Right renal cortex interstitium (tissue), 3 donors: Measurements from ENCODE around the gene ICA1. TPM values are rescaled to one million over a fixed set of nuclear protein-coding genes. Genes with fewer than 3 reads are reported as not detected.

Experiments
- DNase-seq, 3 donors: peaks; one replicate each; pipeline ENCODE4 v3.0.0-alpha.2; 2013; ENCODE audit warnings: low read depth in 3 of 3, low spot score in 2 of 3
- polyA plus RNA-seq, 3 donors: library from polyadenylated mRNA; unstranded; fragments of 120-200 nt; gene quantifications; one replicate each; pipeline ENCODE4 v1.2.1, GENCODE V29; 2013; ENCODE audit not compliant: insufficient read length in 3 of 3

ICA1 gene
- polyA plus RNA-seq, 3 donors = 19.7 to 24.1 (median 22.7) TPM

DNA sequence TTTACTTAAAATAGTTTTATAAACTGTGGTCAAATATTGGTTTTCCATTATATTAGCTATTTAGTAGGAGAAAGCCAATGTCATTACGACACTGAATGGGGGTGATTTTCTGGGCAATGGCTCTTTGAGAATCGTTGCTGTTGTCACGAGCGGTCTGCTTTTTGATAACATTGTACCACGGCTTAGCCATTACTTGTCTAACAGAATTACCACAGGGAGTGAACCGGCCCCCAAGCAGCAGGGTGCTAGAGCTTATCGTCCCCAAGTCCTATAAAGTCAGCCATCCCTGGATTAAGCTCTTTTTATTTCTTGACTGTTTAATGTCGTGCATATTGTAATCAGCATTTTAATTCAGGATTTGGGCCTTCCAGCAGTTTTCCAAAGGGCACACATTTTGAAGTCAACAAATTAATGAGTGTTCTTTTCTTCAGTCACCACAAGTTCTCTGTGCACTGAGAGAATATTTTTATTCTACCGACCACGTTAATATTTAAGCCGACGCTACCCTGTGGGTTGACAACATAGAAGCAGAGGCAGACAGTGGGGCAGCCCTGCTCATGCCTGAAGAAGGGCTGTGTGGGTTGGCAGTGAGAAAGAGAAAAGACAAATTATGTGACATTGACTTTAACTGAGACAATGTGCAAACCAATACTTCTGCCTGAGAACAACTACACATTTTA is 125.8 kb downstream of the ICA1 start:
- DNase-seq = no peak

DNA sequence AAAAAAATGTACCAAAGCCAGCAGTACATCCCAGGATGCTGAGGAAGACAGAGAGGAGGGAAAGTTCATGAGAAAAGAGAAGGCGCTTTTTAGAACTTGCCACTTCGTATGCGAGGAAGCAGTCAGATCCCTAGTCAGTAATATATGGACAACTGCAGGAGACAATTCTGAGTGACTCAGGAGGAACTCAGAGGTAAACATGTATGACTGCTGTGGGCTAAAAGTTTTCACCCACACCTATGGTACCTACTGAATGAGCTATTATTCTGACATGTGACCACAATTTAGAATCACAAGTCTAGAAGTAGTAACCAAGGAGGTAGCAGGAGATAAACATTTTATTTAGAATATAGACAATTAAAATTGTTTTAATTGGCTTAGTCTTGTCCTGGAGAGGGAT is 126.5 kb downstream of the ICA1 start:
- no peak for DNase-seq

DNA sequence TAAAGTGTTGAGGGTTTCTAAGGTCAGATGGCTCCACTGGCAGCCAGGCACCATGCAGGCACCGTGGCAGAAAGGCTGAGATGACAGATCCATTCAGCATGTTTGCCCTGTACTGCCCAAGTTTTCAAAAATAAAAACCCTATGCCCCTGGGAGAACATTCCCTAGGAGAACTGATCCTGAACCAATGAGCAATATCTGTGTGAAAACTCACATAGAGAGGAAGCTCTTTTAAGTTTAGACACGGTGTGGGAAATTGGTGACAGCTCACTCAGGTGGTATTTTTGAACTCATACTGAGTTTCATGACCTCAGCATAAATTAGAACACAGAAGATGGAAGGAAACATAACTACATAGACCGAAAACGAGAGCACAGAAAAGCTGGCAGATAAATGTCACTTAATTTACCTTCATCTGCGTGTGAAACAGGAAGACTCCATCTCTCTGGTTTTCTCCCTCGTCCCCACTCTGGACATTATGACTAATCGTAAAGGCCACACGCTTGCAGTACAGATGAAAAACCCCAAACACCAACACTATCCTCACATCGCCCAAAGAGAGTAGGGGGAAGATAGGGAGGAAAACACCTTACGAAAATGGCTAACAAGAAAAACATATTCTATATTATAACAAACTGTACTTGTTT is 127.8 kb downstream of the ICA1 start:
- no peak for DNase-seq

DNA sequence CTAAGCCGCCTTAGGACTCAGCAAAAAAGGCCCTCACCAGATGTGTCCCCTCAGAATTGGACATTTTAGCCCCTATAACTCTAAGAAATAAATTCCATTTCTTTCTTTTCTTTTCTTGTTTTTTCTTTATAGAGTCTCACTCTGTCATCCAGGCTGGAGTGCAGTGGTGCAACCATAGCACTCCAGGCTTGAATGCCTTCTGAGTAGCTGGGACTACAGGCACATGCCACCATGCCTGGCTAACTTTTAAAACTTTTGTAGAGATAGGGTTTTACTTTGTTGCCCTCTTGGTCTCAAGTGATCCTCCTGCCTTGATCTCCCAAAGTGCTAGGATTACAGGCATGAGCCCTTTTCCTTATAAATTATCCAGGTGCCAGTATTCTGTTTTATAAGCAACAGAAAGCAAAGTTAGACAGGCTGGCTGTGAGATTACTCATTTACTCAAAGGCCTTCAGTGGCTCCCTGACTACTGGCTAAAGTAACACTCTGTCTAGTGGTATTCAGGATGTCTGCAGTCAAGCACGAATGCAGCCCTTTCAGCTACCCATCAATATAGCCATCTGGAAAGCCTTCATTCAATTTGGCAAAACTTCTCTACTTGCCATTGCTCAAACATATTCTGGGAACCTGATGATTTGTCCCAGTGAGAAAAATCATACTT is 128.6 kb downstream of the ICA1 start:
- DNase-seq = no peak

DNA sequence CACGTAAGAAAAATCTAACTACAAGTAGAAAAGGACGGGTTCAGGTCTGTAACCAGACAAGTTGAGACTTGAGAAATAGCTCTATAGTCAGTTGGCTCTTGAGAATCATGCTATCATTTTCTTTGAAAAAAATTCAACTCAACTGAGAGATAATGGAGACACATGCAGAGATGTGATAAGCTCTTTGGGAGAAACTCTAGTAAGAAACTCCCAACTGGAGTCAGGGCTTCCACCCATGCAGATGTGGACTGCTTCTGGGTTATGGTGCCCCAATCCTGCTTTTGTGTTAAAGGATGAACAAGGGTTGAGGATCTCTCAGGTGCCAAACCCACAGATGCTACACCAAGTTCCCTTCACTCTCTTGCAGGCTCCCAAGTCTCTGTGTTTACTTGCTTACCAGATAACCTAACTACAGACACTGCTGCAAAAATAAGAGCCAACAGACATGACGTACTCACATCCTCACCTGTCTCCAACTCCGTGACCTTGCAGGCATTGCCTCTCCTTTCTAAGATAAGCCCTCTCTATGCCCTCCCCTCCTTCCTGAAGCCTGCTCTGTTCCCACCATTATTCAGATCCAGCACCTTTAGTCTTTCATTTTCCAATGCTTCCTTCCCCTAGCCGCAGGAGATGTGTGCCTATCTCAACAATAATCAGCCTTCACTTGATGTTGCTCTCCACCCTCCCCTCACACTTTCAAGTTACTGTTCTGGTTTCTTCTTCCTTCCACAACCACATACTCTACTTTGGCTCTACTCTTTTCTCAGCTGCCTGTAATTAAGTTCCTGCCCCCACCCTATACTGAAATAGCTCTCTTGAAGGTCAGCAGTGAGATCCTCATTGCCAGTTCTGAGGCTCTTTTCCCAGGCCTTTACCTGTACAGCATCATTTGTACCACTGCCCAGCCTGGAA is 130.0 kb downstream of the ICA1 start:
- DNase-seq = no peak

DNA sequence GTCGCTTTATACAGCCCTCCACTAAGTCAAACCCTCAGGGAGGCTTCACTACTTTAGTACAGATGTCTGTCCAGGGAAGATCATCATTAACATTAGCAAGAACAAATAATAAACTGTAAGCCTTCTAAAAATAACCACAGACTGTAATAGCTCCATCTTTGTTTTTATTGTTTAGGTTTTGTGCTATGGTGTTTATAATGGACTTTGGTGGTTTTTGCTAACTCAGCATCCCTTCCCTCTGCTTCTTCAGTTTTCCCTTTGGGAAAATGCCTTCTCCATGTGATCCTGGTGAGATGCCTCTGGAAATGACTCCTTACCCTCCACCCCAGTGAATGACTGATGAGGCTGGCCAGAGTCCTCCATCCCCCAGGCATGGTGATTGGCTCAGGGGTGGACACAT is 131.3 kb downstream of the ICA1 start:
- no peak for DNase-seq

DNA sequence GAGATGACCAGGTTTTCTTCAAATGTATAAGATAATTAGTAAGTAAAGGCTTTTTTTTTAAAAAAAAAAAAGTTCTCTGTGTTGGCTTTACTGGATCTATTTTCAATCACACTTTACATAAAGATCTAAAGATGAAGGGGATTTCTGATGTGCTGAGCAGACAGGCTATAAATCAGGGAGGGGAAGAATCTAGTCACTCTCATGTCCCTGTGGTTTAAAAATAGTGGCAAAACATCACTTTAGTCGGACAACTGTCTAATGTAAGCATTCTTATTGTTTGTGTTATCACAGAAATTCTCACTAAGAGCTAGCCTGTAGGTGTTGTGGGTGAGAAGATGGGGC is 132.7 kb downstream of the ICA1 start:
- DNase-seq = no peak

DNA sequence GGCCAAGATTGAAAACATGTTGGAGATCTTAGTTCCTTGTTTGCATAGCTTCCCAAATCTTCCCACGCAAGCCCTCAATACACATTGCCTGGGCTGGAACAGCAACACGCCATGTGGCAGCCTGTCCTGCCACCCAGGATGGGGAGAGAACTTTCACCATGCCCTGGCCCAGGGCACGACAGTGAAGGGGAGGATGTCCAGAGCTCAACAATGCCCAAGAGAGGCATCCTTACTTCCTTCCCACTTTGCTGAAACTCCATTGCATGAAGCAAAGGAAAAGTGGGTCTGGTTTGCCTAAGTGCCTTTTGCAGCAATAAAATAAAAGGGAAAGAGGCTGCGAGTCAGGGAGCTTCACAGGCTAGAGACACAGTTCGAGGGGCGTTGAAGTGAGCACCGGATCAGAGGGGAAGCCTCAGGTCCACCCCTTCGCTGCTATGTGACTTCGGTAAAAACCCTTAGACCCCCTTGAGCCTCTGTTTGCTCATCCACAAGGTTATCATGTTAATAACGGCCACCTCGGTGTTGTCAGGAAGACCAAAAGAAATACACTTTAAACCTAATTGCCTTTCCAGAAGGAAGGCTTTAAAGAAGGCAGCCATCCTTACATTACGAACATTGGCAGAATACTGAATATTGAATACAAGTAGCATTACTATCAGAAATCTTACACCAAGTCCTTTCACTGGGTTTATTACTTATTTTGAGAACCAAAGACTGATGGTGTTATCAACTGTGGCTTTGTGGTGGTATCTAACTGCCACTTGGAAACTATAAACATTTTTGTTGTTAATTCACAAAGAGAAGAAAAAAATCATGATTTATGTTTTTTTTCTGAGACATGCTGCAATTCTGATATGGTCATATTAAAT is 133.3 kb downstream of the ICA1 start:
- DNase-seq = no peak

DNA sequence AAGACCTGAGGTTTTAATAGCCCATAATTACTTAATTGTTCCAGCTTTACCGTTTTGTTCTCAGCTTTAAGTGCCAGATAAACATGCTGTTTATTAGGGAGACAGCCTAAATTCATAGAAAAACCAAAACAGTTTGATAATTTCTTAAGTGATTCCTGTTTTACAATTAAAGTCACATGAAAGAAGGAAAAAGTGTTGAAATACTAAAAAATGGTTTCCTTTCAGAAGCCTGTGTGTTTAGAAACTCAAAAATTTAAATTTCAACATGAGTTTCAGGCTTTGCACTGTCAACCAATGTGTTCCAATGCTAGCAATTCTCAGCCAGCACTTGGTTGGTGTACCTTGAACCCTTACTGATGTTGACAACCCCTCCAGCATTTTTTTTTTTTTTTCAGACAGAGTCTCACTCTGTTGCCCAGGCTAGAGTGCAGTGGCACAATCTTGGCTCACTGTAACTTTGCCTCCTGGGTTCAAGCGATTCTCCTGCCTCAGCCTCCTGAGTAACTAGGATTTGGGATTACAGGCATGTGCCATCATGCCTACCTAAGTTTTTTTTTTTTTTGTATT is 135.3 kb downstream of the ICA1 start:
- DNase-seq = no peak

DNA sequence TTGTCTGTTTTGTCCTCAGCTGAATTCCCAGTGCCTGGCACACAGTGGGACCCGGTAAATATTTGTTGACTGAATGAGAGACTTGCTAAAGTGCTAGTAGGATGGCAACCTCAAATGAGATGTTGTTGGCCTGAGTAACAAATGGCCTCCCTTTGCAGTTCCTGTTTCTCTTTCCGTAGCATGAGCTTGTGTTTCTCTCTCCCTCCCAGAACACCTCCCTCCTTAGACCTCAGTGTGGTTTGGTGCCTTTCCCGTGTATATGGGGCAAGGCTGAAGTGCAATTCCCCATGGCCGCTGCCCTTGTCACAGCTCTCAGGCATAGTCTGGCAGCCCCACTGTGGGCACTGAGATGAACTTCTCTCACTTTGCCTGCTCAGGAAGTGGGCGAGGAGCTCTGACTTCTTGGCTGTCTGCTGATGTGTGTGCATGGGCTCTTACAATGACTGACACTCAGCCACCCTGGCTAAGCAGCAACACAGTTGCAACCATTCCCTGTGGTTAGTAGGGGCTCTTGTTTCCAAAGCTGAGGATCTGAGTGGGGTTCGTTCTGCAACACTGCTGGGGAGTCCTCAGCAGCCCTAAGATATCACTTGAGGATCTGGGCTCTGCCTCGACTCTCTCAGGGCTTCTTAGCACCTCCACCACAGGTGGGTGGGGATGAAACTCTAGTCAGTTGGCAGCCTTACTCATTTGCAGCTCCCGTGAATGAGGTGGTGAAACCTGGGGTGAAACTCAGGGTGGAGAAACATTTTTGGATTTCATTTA is 136.1 kb downstream of the ICA1 start:
- DNase-seq = no peak

DNA sequence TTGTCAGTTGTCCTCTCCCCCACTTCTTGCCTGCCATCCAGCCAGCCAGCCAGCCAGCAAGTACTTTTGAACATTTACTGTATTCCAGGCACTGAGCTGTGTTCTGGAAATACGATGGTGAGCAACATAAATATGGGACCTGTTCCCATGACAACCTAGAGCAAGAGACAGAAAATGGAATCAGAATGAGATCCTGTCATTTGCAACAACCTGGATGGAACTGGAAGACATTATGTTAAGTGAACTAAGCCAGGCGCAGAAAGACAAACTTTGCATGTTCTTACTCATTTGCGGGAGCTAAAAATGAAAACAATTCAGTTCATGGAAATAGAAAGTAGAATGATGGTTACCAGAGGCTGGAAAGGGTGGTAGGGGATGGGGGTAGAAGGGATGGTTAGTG is 140.7 kb downstream of the ICA1 start:
- no peak for DNase-seq

DNA sequence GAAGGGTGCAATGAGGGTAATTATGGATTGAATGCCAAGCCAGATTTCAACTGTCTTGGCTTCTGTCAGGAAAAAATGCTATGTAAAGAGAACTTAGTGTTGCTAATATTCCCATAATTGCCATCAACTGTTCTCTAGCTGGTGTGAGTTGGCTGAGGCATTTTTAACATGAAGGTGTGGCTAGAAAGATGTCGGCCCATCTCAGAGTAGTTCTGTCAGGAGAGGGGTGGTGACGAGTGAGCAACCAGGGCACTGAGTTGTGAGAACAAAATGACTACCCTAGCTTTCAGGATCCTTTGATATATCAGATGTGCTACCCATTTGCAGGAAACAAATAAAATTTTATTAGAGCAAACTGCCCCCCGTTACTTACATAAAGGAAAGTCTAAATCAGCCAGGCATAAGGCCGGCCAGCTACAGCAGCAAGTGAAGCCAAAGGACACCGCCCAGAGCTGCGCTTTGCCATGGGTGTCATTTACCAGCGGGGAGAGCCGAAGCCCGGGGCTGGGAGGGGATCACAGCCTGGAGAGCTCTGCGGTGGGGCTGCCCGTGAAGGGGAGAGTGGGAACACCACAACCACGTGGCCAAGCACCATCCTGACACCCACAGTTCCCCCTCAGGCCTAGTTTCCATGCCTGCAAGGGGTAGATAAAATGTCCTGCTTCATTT is 141.4 kb downstream of the ICA1 start:
- DNase-seq = no peak

DNA sequence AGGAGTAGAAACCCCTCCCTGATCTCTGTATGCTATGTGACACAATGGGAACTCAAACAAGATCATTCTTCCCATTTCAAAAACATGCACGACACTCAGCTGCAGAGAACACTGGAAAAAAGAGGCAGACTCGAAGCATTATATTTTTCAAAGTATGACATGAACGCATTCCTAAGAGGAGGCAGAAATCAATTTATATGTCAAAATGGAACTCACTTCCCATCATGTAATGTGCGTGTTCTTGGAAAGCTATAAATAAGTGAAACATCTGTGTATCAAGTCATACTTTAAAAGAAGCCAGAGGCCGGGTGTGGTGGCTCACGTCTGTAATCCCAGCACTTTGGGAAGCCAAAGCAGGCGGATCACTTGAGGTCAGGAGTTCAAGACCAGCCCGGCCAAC is 142.7 kb downstream of the ICA1 start:
- DNase-seq = no peak

DNA sequence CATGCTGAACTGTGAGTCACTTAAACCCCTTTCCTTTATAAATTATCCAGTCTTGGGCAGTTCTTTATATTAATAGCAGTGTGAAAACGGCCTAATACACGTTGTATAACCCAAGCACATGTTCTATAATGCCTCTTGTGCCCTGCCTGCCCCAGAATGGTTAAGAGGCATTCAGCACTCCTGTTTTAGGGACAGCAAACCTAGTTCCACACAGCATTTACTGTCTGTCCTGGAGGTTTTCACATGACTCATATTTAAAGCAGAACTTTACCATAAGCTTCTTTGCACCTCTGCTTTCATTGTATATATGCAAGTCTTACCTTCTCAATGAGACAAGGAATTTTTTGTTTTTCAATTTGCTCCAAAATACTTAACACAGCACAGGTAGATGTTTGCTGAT is 144.8 kb downstream of the ICA1 start:
- DNase-seq = no peak

DNA sequence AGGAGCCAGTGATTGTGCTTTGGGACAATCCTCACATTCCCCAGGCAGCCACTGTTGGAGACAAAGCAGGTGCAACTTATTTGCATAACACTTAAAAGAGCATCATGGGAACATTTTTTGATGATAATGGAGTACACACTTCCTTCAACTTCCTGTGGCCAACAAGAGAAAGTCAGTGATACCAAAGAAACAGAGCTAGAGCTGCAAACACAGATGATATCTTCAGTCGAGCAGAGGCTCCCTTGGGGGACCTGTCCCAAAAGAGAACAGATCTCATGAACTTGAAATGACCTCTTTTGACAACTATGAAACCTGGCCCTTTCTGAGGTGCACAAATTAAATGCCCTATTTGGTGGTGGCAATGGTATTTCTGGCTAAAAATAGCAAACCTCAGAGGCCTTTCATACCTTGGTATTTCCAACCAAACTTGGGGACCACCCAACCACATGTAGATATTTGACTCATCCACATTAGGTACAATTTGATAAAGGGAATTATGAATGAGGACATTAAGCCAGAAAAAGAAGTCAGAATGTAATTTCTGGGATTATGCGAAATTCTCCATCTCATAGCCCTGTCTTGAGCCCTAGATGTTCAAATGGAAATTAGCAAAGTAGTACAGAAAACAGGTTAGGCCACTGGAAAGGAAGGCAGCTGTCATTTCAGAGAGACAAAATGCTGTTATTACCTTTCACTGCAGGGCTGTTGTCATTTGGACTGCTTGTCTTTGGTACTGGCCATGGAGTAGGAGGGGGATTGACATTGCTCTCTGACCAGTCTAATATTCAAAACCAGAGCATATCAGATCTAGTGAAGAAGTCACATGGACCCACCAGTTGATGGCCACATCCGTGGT is 146.2 kb downstream of the ICA1 start:
- DNase-seq = no peak

DNA sequence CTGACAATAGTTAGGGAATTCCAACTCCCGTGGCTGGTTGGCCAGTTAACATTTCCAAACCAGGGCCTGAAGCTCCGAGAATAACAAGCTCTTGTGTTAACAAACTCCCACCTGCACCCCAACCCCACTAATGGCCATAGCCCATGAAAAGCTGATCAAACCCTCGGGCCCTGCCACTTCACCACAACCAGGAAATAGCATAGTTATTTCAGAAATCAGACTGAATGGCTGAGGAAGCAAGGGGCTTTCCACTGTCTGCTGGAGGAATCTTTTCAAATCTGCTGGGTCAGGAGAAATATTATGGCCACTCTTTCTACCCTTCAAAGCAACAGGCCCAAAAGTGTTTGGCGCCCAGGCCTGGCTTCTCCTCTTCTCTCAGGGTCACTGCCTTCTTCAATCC is 147.8 kb downstream of the ICA1 start:
- no peak for DNase-seq

DNA sequence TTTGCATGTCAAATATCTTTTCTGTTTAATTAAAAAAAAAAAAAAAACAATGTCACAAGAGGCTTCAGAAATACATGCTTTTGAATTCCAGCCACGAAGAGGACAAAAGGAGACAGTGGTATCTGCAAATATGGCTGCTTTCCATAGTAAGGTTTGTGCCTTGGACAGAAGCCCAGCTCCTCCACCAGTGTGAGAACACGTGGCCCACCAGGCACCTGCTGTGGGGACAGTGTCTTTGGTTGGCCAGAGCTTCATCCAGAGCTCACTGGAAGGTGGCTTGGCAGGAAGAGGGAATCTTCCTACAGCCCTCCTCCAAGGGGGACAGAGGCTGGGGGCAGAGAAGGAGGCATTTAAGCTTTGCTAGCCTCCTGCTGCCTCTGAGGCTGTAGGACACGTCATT is 148.8 kb downstream of the ICA1 start:
- DNase-seq = no peak

DNA sequence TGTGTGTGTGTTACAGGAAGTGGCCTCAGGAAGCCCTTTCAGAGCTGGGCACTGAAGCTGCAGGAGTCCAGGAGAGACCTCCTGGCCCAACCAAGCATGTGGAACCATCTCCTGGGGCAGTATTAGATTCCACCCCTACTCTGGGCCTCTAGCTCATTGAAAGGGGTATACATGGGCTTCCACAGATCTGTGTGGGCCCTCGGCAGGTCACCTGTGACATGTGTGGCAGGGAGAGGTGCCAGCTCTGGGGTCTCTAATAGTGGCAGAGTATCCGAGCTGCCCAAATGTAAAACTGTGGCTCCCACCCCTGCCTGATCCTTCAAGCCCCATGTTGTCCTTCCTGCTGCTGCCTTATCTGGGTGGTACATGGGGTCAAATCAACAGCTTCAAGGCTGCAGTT is 149.3 kb downstream of the ICA1 start:
- no peak for DNase-seq
